ENCODE results near the gene TBPL1. TPM values are rescaled to one million over a fixed set of nuclear protein-coding genes. Genes with fewer than 3 reads are reported as not detected.
A peak's percentile ranks its signal among the peaks of the same experiment; 100 is the strongest.

The TBPL1 gene
- total and polyA plus RNA-seq, 8 donors, result 6.5 to 20.6 (median 10.1) TPM

DNA sequence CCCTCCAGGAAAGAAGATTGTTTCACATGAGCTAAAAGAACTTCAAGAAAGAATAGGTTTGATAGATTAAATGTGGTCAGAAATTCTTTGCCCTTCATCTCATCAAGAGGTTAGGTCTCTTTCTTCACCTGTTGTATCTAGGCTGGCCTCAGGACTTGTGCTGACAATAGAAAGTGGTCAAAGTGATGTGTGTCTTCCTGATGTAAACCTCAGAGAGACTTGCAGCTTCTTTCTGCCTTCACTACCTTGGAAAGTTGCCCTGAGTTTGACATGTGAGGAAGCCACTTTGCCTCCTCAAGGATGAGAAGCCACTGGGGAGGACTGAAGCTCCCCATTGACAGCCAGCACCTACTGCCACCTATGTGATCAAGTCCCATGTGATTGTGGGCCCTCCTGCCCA is 46.3 kb downstream of the TBPL1 start:
- Histone ChIP-seq H3K27ac (no peak overlapping the region), H3K9me3 (no peaks in the 10 kb centered on the region), H3K4me1 (peaks cover 0 to 7% (median 0%) of the 10 kb centered on the region in 3 donors), H3K36me3 (no peaks in the 10 kb centered on the region), H3K4me3 (no peak overlapping the region), H3K27me3 (no peaks in the 10 kb centered on the region)
- ATAC-seq, result no peak
- TF ChIP-seq, protein P1, sequence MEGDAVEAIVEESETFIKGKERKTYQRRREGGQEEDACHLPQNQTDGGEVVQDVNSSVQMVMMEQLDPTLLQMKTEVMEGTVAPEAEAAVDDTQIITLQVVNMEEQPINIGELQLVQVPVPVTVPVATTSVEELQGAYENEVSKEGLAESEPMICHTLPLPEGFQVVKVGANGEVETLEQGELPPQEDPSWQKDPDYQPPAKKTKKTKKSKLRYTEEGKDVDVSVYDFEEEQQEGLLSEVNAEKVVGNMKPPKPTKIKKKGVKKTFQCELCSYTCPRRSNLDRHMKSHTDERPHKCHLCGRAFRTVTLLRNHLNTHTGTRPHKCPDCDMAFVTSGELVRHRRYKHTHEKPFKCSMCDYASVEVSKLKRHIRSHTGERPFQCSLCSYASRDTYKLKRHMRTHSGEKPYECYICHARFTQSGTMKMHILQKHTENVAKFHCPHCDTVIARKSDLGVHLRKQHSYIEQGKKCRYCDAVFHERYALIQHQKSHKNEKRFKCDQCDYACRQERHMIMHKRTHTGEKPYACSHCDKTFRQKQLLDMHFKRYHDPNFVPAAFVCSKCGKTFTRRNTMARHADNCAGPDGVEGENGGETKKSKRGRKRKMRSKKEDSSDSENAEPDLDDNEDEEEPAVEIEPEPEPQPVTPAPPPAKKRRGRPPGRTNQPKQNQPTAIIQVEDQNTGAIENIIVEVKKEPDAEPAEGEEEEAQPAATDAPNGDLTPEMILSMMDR (IDR thresholded peaks at IDR 0.05), result no peak
- intact Hi-C loops (cut with DNase I), result no loop called here
- DNase-seq, result no peak
- FAIRE-seq, result no peak

DNA sequence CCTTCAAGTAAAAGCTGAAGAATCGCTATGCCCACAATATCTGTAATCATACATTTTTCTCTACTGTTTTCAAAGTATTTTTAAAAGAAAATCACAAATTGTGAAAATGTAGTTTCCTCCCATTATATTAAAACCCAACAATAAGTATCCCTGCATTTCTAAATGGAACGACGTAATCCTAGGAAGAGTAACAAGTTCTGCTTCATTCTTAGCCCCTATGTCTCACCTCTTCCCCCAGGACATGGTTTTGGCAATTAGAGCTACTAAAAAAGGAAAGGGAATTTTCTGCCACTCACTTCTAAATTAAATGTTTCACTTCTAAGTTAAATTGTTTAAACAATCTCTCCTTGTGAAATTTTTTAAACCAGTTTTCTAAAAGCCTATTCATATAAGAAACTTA is 47.4 kb downstream of the TBPL1 start:
- no peaks in the 10 kb centered on the region for H3K36me3 ChIP-seq
- intact Hi-C loops (cut with DNase I), result no loop called here
- no peak overlapping the region for H3K4me3 ChIP-seq
- H3K9me3 ChIP-seq, result no peaks in the 10 kb centered on the region
- ATAC-seq (no peak), FAIRE-seq (no peak), DNase-seq (no peak)
- H3K27me3 ChIP-seq, result no peaks in the 10 kb centered on the region
- TF ChIP-seq, protein P1 (IDR thresholded peaks at IDR 0.05), result no peak
- WGBS, 2 donors, result 61% methylated on average over 3 of the region's 3 CpGs
- H3K27ac ChIP-seq, result no peak overlapping the region
- peaks cover 0 to 5% (median 0%) of the 10 kb centered on the region in 3 donors for H3K4me1 ChIP-seq

DNA sequence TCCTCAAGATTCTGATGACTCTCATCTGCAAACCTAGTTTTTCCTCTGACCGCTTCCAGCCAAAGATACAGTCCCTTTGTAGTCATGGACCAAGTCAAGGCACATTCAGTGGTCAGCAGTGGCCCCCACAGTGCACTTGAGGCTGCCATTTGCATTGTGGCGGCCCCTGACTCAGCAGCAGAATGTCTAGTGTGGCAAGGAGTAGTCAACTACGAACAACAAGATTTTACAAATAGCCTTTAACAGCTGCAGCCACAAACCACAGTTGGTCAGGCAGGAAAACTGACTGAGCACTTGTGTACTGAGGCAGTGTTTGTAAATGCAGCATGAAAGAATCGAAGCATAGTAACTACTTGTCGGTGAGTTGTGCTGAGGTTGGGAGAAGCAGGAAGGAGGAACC is 49.8 kb downstream of the TBPL1 start:
- peak in 1 of 4 donors; percentile 28 for ATAC-seq
- DNase-seq, result no peak
- Histone ChIP-seq H3K9me3 (no peaks in the 10 kb centered on the region), H3K36me3 (no peaks in the 10 kb centered on the region), H3K4me1 (no peaks in the 10 kb centered on the region), H3K27ac (no peak overlapping the region), H3K4me3 (no peak overlapping the region), H3K27me3 (no peaks in the 10 kb centered on the region)
- intact Hi-C loops (cut with DNase I), result no loop called here
- no peak for FAIRE-seq
- 76 to 77% methylated on average over 5 of the region's 5 CpGs for WGBS, 2 donors
- TF ChIP-seq, protein P1 (IDR thresholded peaks at IDR 0.05), result no peak

DNA sequence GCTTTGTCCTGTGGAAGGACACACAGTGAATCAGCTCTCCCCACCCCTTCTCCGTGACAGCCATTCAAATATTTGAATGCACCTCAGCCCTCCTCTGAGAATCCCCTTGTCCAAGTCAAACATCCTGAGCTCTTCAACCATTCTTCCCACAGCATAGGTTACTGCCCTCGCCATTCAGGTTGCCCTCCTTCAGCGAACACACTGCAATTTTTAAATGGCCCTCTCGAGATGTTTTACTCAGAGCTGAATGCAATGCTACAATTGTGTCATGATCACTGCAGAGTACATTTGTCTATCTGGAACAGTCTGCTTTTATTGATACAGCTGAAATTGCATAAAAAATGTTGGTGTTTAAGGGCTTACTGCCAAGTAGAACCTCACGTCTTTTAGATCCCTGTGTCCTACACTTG is 50.5 kb downstream of the TBPL1 start:
- no peaks in the 10 kb centered on the region for H3K9me3 ChIP-seq
- TF ChIP-seq, protein P1 (IDR thresholded peaks at IDR 0.05), result no peak
- no peak for ATAC-seq
- H3K4me1 ChIP-seq, result no peaks in the 10 kb centered on the region
- intact Hi-C loops (cut with DNase I), result no loop called here
- H3K27me3 ChIP-seq, result no peaks in the 10 kb centered on the region
- no peak for DNase-seq
- H3K27ac ChIP-seq, result no peak overlapping the region
- 54 to 55% methylated on average over 5 of the region's 5 CpGs for WGBS, 2 donors
- FAIRE-seq, result no peak
- no peaks in the 10 kb centered on the region for H3K36me3 ChIP-seq
- no peak overlapping the region for H3K4me3 ChIP-seq

DNA sequence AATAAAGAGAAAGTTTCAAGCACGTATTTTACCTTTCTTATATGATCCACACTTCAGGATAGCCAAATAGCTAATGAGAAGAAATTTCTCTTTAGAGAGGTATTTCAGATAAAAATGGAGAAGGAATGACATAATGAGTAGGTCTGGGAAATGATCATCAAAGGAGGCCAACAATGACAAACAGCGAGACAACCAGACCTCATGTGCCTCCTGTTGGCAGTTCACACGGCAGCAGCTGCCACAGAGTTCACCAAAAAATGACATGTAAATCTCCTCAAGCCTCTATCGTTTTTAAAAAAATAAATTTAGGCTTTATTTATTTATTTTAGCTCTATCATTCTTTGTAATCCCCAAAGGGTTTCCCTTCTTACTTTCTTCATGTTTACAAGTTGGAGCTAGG is 51.7 kb downstream of the TBPL1 start:
- Histone ChIP-seq H3K9me3 (no peaks in the 10 kb centered on the region), H3K27ac (no peak overlapping the region), H3K27me3 (no peaks in the 10 kb centered on the region), H3K4me3 (no peak overlapping the region), H3K36me3 (no peaks in the 10 kb centered on the region), H3K4me1 (no peaks in the 10 kb centered on the region)
- intact Hi-C loops (cut with DNase I), result no loop called here
- 59 to 69% methylated on average over 4 of the region's 4 CpGs for WGBS, 2 donors
- FAIRE-seq (no peak), ATAC-seq (no peak), DNase-seq (no peak)
- TF ChIP-seq, protein P1 (IDR thresholded peaks at IDR 0.05), result no peak
